Calu3 (cell line): ENCODE results near the gene REEP6. TPM values are rescaled to one million over a fixed set of nuclear protein-coding genes. Genes with fewer than 3 reads are reported as not detected.
"Not testable (repeated sequence)": the region's sequence is repeated elsewhere in the genome, so short reads cannot be mapped to it uniquely, and the experiment has no call there.

Experiments used
- BruUV-seq: library from RNA; stranded (reverse); fragments of 400-500 nt; replicated peaks from 2 replicates; lab custom pipeline; 2021; lab: Mats Ljungman, UMichigan
- CTCF ChIA-PET: fragments of 300-600 bp; sonication (Branson Sonifier 250); formaldehyde crosslinking; loops from one replicate; lab custom pipeline; 2022; ENCODE audit warnings: antibody characterized with exemption; lab: Charles Lee
- DNase-seq: peaks from one replicate; pipeline ENCODE4 v3.0.0; 2022
- H3K27ac Mint-ChIP-seq: one replicate; pipeline ENCODE4 v1.8.0; 2022; ENCODE audit warnings: mixed read lengths; ENCODE audit not compliant: unreplicated experiment
- H3K27me3 Mint-ChIP-seq: one replicate; pipeline ENCODE4 v1.8.0; 2022; ENCODE audit warnings: mixed read lengths; ENCODE audit not compliant: unreplicated experiment
- H3K36me3 Mint-ChIP-seq: one replicate; pipeline ENCODE4 v1.8.0; 2022; ENCODE audit warnings: mild to moderate bottlenecking, moderate library complexity, mixed read lengths; ENCODE audit not compliant: insufficient read depth, unreplicated experiment
- H3K4me1 Mint-ChIP-seq: one replicate; pipeline ENCODE4 v1.8.0; 2022; ENCODE audit warnings: mild to moderate bottlenecking, low read depth, mixed read lengths; ENCODE audit not compliant: unreplicated experiment
- H3K4me3 Mint-ChIP-seq: one replicate; pipeline ENCODE4 v1.8.0; 2022; ENCODE audit warnings: mild to moderate bottlenecking, low read depth, moderate library complexity, mixed read lengths; ENCODE audit not compliant: unreplicated experiment
- H3K9me3 Mint-ChIP-seq: one replicate; pipeline ENCODE4 v1.8.0; 2022; ENCODE audit warnings: low read depth, mixed read lengths; ENCODE audit not compliant: unreplicated experiment
- intact Hi-C: fragments of 100-400 bp; cut with micrococcal nuclease; formaldehyde crosslinking; loops from one replicate; pipeline ENCODE4 v1.10.0; 2022; ENCODE audit not compliant: unreplicated experiment
- total RNA-seq: library from RNA; stranded (reverse); gene quantifications from 2 replicates; pipeline ENCODE4 v1.2.3, GENCODE V29; 2022
- TF ChIP-seq, protein P1 (sequence below): fragments of 200-600 bp; IDR thresholded peaks from one replicate; pipeline ENCODE4 v1.8.0; 2022; ENCODE audit warnings: antibody characterized with exemption; ENCODE audit not compliant: unreplicated experiment

Gene REEP6
- total RNA-seq, 1 experiment from 2014 or later: 13.9 TPM

DNA sequence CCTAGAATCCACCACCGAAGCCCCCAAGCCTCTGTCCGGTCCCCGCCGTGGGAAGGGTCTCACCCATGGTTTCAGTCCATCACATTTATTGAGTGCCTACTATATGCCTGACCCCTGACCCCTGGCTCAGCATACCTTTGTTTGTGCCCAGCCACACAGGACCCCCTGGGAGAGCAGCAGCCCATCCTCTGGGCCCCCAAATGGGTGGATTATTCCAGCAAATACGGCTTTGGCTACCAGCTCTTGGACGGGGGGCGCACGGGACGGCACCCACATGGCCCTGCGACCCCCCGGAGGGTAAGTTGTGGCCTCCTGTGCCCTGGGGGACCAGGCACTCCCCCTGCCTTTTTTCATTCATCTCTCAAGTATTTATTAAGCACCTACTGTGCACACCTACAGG lies 40.6 kb downstream of the REEP6 start:
- H3K4me3 Mint-ChIP-seq: no peak overlapping the region
- TF ChIP-seq, protein P1, sequence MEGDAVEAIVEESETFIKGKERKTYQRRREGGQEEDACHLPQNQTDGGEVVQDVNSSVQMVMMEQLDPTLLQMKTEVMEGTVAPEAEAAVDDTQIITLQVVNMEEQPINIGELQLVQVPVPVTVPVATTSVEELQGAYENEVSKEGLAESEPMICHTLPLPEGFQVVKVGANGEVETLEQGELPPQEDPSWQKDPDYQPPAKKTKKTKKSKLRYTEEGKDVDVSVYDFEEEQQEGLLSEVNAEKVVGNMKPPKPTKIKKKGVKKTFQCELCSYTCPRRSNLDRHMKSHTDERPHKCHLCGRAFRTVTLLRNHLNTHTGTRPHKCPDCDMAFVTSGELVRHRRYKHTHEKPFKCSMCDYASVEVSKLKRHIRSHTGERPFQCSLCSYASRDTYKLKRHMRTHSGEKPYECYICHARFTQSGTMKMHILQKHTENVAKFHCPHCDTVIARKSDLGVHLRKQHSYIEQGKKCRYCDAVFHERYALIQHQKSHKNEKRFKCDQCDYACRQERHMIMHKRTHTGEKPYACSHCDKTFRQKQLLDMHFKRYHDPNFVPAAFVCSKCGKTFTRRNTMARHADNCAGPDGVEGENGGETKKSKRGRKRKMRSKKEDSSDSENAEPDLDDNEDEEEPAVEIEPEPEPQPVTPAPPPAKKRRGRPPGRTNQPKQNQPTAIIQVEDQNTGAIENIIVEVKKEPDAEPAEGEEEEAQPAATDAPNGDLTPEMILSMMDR: no peak
- no peak for DNase-seq
- intact Hi-C loops: no loop called here
- H3K27me3 Mint-ChIP-seq: peaks cover 42% of the 10 kb centered on the region
- H3K27ac Mint-ChIP-seq: no peak overlapping the region
- H3K4me1 Mint-ChIP-seq: peaks cover 2% of the 10 kb centered on the region
- H3K36me3 Mint-ChIP-seq: no peaks in the 10 kb centered on the region
- no TSS peak for BruUV-seq
- CTCF ChIA-PET: no interaction called here
- H3K9me3 Mint-ChIP-seq: no peaks in the 10 kb centered on the region

DNA sequence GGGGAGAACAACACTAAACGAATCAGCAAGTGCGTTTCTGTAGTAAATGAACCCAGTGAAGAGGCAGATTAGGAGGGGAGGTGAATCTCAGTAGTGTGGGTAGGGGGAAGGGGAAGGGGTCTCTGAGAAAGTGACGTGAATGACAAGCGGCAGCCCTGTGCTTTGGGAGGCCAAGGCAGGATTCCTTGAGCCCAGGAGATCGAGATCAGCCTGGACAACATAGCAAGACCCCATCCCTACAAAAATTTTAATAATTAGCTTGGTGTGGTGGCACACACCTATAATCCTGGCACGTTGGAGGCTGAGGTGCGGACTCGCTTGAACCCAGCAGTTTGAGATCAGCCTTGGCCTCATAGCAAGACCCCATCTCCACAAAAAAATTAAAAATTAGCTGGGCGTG lies 41.0 kb downstream of the REEP6 start:
- no TSS peak for BruUV-seq
- H3K27ac Mint-ChIP-seq: no peak overlapping the region
- intact Hi-C loops: no loop called here
- TF ChIP-seq, protein P1: no peak
- CTCF ChIA-PET: no interaction called here
- H3K4me1 Mint-ChIP-seq: no peaks in the 10 kb centered on the region
- no peaks in the 10 kb centered on the region for H3K9me3 Mint-ChIP-seq
- no peaks in the 10 kb centered on the region for H3K36me3 Mint-ChIP-seq
- no peak for DNase-seq
- H3K27me3 Mint-ChIP-seq: peaks cover 37% of the 10 kb centered on the region
- no peak overlapping the region for H3K4me3 Mint-ChIP-seq

DNA sequence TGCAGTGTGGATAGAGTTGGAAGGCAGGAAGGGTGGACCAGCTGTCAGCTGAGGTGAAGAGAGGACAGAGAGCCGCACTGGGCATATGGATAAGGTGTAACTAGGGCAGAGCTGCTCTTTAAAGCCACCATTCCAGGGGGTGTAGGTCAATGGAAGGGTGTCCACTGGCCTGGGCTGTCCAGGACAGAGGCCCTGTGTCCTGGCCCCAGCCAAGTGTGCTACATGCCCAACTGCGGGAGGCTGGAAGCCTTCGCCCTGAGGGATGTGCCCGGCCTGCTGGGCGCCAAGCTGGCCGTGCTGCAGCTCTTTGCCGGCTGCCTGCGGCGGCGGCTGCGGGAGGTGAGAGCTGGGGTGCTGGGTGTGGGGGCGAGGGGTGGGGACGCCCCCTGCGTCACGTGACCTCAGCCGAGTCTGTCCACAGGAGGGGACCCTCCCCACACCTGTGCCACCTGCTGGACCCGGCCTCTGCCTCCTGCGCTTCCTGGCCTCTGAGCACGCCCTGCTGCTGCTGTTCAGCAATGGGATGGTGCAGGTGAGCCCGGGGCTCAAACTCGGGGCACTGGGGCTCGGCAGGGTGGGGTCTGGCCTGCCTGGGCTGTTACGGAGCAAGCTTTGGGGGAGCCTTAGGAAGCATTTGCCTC lies 42.6 kb downstream of the REEP6 start:
- TF ChIP-seq, protein P1: no peak
- CTCF ChIA-PET: interaction anchor here (0.6 to 0.7 kb wide), 5 partner anchors 9 to 144 kb away, joined by 3 to 7 read pairs (median 3); partner anchors contain the start of gene REEP6
- no peaks in the 10 kb centered on the region for H3K4me1 Mint-ChIP-seq
- H3K36me3 Mint-ChIP-seq: no peaks in the 10 kb centered on the region
- H3K27ac Mint-ChIP-seq: no peak overlapping the region
- H3K4me3 Mint-ChIP-seq: no peak overlapping the region
- peaks cover 26% of the 10 kb centered on the region for H3K27me3 Mint-ChIP-seq
- no peak for DNase-seq
- BruUV-seq: no TSS peak
- no peaks in the 10 kb centered on the region for H3K9me3 Mint-ChIP-seq
- intact Hi-C loops: no loop called here

DNA sequence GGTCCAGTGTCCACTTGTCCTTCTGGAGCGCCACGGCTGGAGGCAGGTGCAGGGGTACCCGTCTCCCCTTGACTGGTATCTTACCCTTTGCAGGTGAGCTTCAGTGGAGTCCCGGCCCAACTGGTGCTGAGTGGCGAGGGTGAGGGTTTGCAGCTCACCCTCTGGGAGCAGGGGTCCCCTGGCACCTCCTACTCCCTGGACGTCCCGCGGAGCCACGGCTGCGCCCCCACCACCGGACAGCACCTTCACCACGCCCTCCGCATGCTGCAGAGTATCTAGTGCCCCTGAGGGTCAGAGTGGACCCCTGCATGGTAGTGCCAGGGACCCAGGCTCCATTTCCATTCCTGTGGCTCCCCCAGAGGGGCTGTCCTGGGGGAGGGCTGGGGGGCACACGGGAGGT lies 44.0 kb downstream of the REEP6 start:
- Mint-ChIP-seq H3K4me3 (no peak overlapping the region), H3K27ac (no peak overlapping the region), H3K27me3 (peaks cover 21% of the 10 kb centered on the region), H3K9me3 (no peaks in the 10 kb centered on the region), H3K36me3 (no peaks in the 10 kb centered on the region), H3K4me1 (no peaks in the 10 kb centered on the region)
- DNase-seq: no peak
- BruUV-seq: no TSS peak
- CTCF ChIA-PET: no interaction called here
- TF ChIP-seq, protein P1: no peak
- intact Hi-C loops: no loop called here

DNA sequence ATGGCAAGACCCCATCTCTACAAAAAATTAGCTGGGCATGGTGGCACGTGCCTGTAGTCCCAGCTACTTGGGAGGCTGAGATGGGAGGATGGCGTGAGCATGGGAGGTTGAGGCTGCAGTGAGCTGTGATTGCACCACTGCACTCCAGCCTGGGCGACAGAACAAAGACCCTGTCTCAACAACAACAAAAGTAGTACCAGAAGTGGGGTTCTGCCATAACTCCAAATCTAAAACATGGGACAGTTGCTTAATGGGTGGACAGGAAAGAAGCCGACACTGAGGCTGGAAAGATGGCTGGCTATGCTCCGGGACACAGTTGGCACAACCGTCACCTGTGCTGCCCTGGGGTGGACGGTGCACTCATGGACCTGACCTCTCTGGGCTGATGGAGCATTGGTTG lies 44.7 kb downstream of the REEP6 start:
- BruUV-seq, H3K9me3 Mint-ChIP-seq, H3K27ac Mint-ChIP-seq, intact Hi-C loops, H3K4me3 Mint-ChIP-seq, DNase-seq, H3K4me1 Mint-ChIP-seq, H3K36me3 Mint-ChIP-seq: not testable (repeated sequence)
- peaks cover 14% of the 10 kb centered on the region for H3K27me3 Mint-ChIP-seq
- CTCF ChIA-PET: interaction anchor here (0.7 kb wide), 1 partner anchor 8 kb away, joined by 6 read pairs; no protein-coding TSS in a partner anchor
